Spleen (tissue), 11 donors: ENCODE results near the gene ATG7. TPM values are rescaled to one million over a fixed set of nuclear protein-coding genes. Genes with fewer than 3 reads are reported as not detected.

Source experiments
- DNase-seq: peaks from one replicate; pipeline ENCODE4 v3.0.0-alpha.2; 2020
- H3K27ac ChIP-seq, 8 donors: fragments of 200-600 bp; sonication (generic) in 7 of 8; 1 replicate in 4 of 8; 2 replicates in 4 of 8; pipeline versions ENCODE4 v1.5.0 to v1.8.0; 2016 to 2021; ENCODE audit warnings: inconsistent platforms in 4 of 8, mild to moderate bottlenecking in 4 of 8, moderate library complexity in 1 of 8
- H3K27me3 ChIP-seq, 7 donors: fragments of 200-600 bp; sonication (generic) in 6 of 7; replicated peaks in 1 of 7; 1 replicate in 4 of 7; 2 replicates in 3 of 7; pipeline versions ENCODE4 v1.5.0 to v1.8.0; 2016 to 2021; ENCODE audit warnings: inconsistent platforms in 3 of 7, mild to moderate bottlenecking in 1 of 7
- H3K36me3 ChIP-seq, 6 donors: fragments of 200-600 bp; sonication (generic) in 5 of 6; 1 replicate in 4 of 6; 2 replicates in 2 of 6; pipeline versions ENCODE4 v1.5.0 to v1.8.0; 2016 to 2021; ENCODE audit warnings: inconsistent platforms in 2 of 6
- H3K4me1 ChIP-seq, 6 donors: fragments of 200-600 bp; sonication (generic) in 5 of 6; 1 replicate in 3 of 6; 2 replicates in 3 of 6; pipeline versions ENCODE4 v1.5.0 to v1.8.0; 2016 to 2021; ENCODE audit warnings: inconsistent platforms in 3 of 6
- H3K4me3 ChIP-seq, 8 donors: fragments of 200-600 bp; sonication (generic) in 7 of 8; 1 replicate in 4 of 8; 2 replicates in 4 of 8; pipeline versions ENCODE4 v1.5.0 to v1.8.0; 2016 to 2021; ENCODE audit warnings: inconsistent platforms in 4 of 8, mild to moderate bottlenecking in 4 of 8, moderate library complexity in 2 of 8
- H3K9me3 ChIP-seq, 8 donors: fragments of 200-600 bp; sonication (generic) in 7 of 8; 1 replicate in 4 of 8; 2 replicates in 4 of 8; pipeline versions ENCODE4 v1.5.0 to v1.8.0; 2016 to 2021; ENCODE audit warnings: inconsistent platforms in 4 of 8
- CTCF ChIP-seq, 11 experiments: fragments of 200-600 bp in 7 of 11; fragments of 450-650 bp in 4 of 11; sonication (generic) in 4 of 11; IDR thresholded peaks in 8 of 11; conservative IDR thresholded peaks in 3 of 11; 1 replicate in 7 of 11; 2 replicates in 4 of 11; pipeline versions ENCODE4 v1.4.0 to v1.8.0; 2016 to 2021; ENCODE audit warnings: antibody characterized with exemption in 11 of 11, inconsistent platforms in 4 of 11, mild to moderate bottlenecking in 1 of 11
- POLR2A ChIP-seq, 3 donors: fragments of 450-650 bp; IDR thresholded peaks; one replicate each; pipeline ENCODE4 v1.5.1; 2017; ENCODE audit warnings: antibody characterized with exemption in 3 of 3, mild to moderate bottlenecking in 1 of 3
- POLR2AphosphoS5 ChIP-seq, 3 donors: sonication (generic); formaldehyde crosslinking; IDR thresholded peaks; one replicate each; pipeline ENCODE4 v1.5.1; 2017; ENCODE audit warnings: antibody characterized with exemption in 3 of 3
- WGBS, 5 donors: extraction: QIAGEN DNeasy Blood & Tissue Kit in 3 of 5; methylation state at CpG; one replicate each; pipeline versions ENCODE4 v1.1.5 to v1.1.7; 2013 to 2018; 5-methylcytosine and 5-hydroxymethylcytosine counted together
- intact Hi-C: fragments of 100-400 bp; cut with DNase I; formaldehyde crosslinking; loops from one replicate; pipeline ENCODE4 v1.15.0; 2023; ENCODE audit warnings: low total_unique reads
- polyA plus RNA-seq, 3 donors: library from polyadenylated mRNA; stranded (reverse); fragments of 200-250 nt; gene quantifications; one replicate each; pipeline ENCODE4 v1.2.1, GENCODE V29; 2013
- total RNA-seq, 7 donors: library from RNA; depleted of rRNA in 3 of 7; stranded (reverse); fragments of >200 nt in 3 of 7; fragmentation: NEBNext Ultra II Directional in 4 of 7; extraction: Animal tissue kit (Norgen Biotek cat#: 25700) in 4 of 7; gene quantifications; one replicate each; pipeline versions ENCODE4 v1.1.0 to v1.2.1, GENCODE V29; 2016 to 2021
- donor health status: healthy with polysubstance abuse.
- donor health status: DM: no; HTN: no; CAD: no; lungs with moderate emphysema.
- donor health status: DM: no; HTN: no; CAD: no.
- donor health status: Bipolar disorder and iron deficiency.
- donor health status: healthy.
- donor health status: DM: no; HTN: no; CAD: no.
- donor health status: DM: yes; HTN: yes; CAD: no.

The ATG7 gene
- total and polyA plus RNA-seq, 10 donors, result 7.5 to 114 (median 77.1) TPM

GRCh38 chr3:11544412-11545181 is 272.4 kb downstream of the ATG7 start:
- intact Hi-C loops, result no loop called here
- Histone ChIP-seq H3K4me1 (peaks cover 0 to 54% (median 20%) of the 10 kb centered on the region in 6 donors), H3K27ac (peak overlapping the region in 4 of 8 donors; percentile 28 to 58 (median 44)), H3K9me3 (no peaks in the 10 kb centered on the region), H3K36me3 (no peaks in the 10 kb centered on the region), H3K4me3 (no peak overlapping the region), H3K27me3 (no peaks in the 10 kb centered on the region)
- no peak for TF ChIP-seq CTCF (IDR thresholded peaks at IDR 0.05 in 8 of 11, conservative IDR thresholded peaks at IDR 0.05 in 3 of 11)
- TF ChIP-seq POLR2AphosphoS5 (IDR thresholded peaks at IDR 0.05), result peak in 1 of 3 donors; percentile 5
- 69 to 74% (median 73%) methylated on average over 16 to 17 of the region's 17 CpGs for WGBS, 5 donors
- peak; percentile 83 for DNase-seq

- 72 to 88% (median 83%) methylated on average over 15 to 16 of the region's 16 CpGs for WGBS, 5 donors
- H3K9me3 ChIP-seq, result no peaks in the 10 kb centered on the region
- intact Hi-C loops, result no loop called here
- TF ChIP-seq POLR2AphosphoS5 (IDR thresholded peaks at IDR 0.05), result peak in 1 of 3 donors; percentile 43
- TF ChIP-seq CTCF (IDR thresholded peaks at IDR 0.05 in 8 of 11, conservative IDR thresholded peaks at IDR 0.05 in 3 of 11), result no peak
- H3K4me3 ChIP-seq, result no peak overlapping the region
- peaks cover 0 to 59% (median 21%) of the 10 kb centered on the region in 6 donors for H3K4me1 ChIP-seq
- H3K36me3 ChIP-seq, result no peaks in the 10 kb centered on the region
- H3K27ac ChIP-seq, result peak overlapping the region in 5 of 8 donors; percentile 28 to 58 (median 40)
- no peaks in the 10 kb centered on the region for H3K27me3 ChIP-seq
- peak; percentile 62 for DNase-seq
Measured at GRCh38 chr3:11545186-11545851, 273.1 kb downstream of the ATG7 start.

GRCh38 chr3:11546657-11547302 is 274.6 kb downstream of the ATG7 start:
- WGBS, 5 donors, result 82 to 90% (median 87%) methylated on average over 9 of the region's 9 CpGs
- H3K27ac ChIP-seq, result peak overlapping the region in 1 of 8 donors; percentile 38
- no peak overlapping the region for H3K4me3 ChIP-seq
- H3K9me3 ChIP-seq, result no peaks in the 10 kb centered on the region
- intact Hi-C loops, result no loop called here
- peaks cover 0 to 65% (median 23%) of the 10 kb centered on the region in 6 donors for H3K4me1 ChIP-seq
- H3K27me3 ChIP-seq, result no peaks in the 10 kb centered on the region
- no peaks in the 10 kb centered on the region for H3K36me3 ChIP-seq
- DNase-seq, result peak; percentile 70
- TF ChIP-seq CTCF (IDR thresholded peaks at IDR 0.05 in 8 of 11, conservative IDR thresholded peaks at IDR 0.05 in 3 of 11) (no peak), POLR2AphosphoS5 (IDR thresholded peaks at IDR 0.05) (peak in 2 of 3 donors; percentile 24 to 56), POLR2A (IDR thresholded peaks at IDR 0.05) (no peak)
